ENCODE results near the gene IDI2. TPM values are rescaled to one million over a fixed set of nuclear protein-coding genes. Genes with fewer than 3 reads are reported as not detected.
A peak's percentile ranks its signal among the peaks of the same experiment; 100 is the strongest.

IDI2 gene
- polyA plus RNA-seq, 3 donors = not detected

DNA sequence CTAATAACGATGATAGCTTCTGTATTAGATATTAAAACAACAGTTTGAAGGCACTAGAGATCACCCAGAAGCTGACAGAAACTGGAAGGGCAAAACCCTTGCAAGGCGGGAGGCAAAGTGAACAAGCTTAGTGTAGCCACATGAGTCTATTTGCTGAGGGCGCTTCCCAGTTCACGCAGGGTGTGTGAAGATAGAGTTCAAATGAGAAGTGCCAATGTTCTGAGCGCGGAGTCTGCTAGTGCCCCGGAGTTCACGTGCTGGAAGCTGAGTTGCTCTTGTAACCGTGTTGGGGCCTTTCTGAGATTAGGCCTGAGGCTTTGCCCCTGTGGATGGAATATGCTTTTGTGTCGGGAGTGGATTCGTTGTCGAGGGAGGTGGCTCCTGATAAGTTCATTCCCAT, 54.0 kb downstream of the IDI2 start:
- peak overlapping the region; percentile 53 for H2AFZ ChIP-seq (ENCODE audit: insufficient read depth, low read depth, low read length, poor library complexity, severe bottlenecking)
- DNase-seq = no peak
- H3K4me1 Mint-ChIP-seq = peaks cover 21% of the 10 kb centered on the region
- H4K20me1 ChIP-seq (ENCODE audit: insufficient read depth, low read length) = no peaks in the 10 kb centered on the region
- peaks cover 13 to 20% of the 10 kb centered on the region in 2 donors for H3K4me1 ChIP-seq (ENCODE audit: control insufficient read depth in 1 of 2, insufficient read depth in 2 of 2, low read length in 2 of 2)
- no peaks in the 10 kb centered on the region for H3K36me3 ChIP-seq (replicated peaks in 1 of 2; ENCODE audit: control insufficient read depth in 1 of 2, insufficient read depth in 2 of 2, low read length in 2 of 2)
- TF ChIP-seq, protein P1, sequence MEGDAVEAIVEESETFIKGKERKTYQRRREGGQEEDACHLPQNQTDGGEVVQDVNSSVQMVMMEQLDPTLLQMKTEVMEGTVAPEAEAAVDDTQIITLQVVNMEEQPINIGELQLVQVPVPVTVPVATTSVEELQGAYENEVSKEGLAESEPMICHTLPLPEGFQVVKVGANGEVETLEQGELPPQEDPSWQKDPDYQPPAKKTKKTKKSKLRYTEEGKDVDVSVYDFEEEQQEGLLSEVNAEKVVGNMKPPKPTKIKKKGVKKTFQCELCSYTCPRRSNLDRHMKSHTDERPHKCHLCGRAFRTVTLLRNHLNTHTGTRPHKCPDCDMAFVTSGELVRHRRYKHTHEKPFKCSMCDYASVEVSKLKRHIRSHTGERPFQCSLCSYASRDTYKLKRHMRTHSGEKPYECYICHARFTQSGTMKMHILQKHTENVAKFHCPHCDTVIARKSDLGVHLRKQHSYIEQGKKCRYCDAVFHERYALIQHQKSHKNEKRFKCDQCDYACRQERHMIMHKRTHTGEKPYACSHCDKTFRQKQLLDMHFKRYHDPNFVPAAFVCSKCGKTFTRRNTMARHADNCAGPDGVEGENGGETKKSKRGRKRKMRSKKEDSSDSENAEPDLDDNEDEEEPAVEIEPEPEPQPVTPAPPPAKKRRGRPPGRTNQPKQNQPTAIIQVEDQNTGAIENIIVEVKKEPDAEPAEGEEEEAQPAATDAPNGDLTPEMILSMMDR (IDR thresholded peaks at IDR 0.05) = no peak
- H3K4me2 ChIP-seq (replicated peaks; ENCODE audit: extremely low read depth, low read length, poor library complexity, severe bottlenecking) = peak overlapping the region; percentile 2
- peaks cover 0 to 9% (median 7%) of the 10 kb centered on the region in 3 donors for H3K27me3 Mint-ChIP-seq (ENCODE audit: low read depth in 3 of 3)
- peaks cover 0 to 13% of the 10 kb centered on the region in 2 donors for H3K9me3 ChIP-seq (replicated peaks in 1 of 2; ENCODE audit: control insufficient read depth in 1 of 2, insufficient read depth in 1 of 2, low read length in 2 of 2)
- peaks cover 2 to 13% (median 5%) of the 10 kb centered on the region in 7 donors for H3K9me3 Mint-ChIP-seq
- peaks cover 0 to 3% of the 10 kb centered on the region in 2 donors for H3K36me3 Mint-ChIP-seq
- H3K27ac ChIP-seq (ENCODE audit: low read depth in 1 of 2, low read length in 2 of 2) = peak overlapping the region in 1 of 2 donors; percentile 57
- H3K79me2 ChIP-seq (ENCODE audit: insufficient read depth, low read length) = no peaks in the 10 kb centered on the region
- H3K4me3 ChIP-seq (replicated peaks in 1 of 3; ENCODE audit: low read depth in 2 of 3, low read length in 3 of 3) = no peak overlapping the region
- intact Hi-C loops (cut with micrococcal nuclease) = no loop called here
- H3K27ac Mint-ChIP-seq = peak overlapping the region in 5 of 7 donors; percentile 43 to 79 (median 57)
- no peak overlapping the region for H3K9ac ChIP-seq (ENCODE audit: insufficient read depth, low read length, poor library complexity, severe bottlenecking)
- no peaks in the 10 kb centered on the region for H3K27me3 ChIP-seq (ENCODE audit: control insufficient read depth in 2 of 2, insufficient read depth in 2 of 2, low read length in 2 of 2)
- H3K4me3 Mint-ChIP-seq = no peak overlapping the region
- 92% methylated on average over 7 of the region's 12 CpGs for WGBS (ENCODE audit: insufficient coverage)

- Histone ChIP-seq H3K9ac (ENCODE audit: insufficient read depth, low read length, poor library complexity, severe bottlenecking) (no peak overlapping the region), H3K4me2 (replicated peaks; ENCODE audit: extremely low read depth, low read length, poor library complexity, severe bottlenecking) (peak overlapping the region; percentile 2), H3K4me1 (ENCODE audit: control insufficient read depth in 1 of 2, insufficient read depth in 2 of 2, low read length in 2 of 2) (peaks cover 13 to 20% of the 10 kb centered on the region in 2 donors), H3K9me3 (replicated peaks in 1 of 2; ENCODE audit: control insufficient read depth in 1 of 2, insufficient read depth in 1 of 2, low read length in 2 of 2) (peaks cover 0 to 8% of the 10 kb centered on the region in 2 donors), H4K20me1 (ENCODE audit: insufficient read depth, low read length) (no peaks in the 10 kb centered on the region), H3K27ac (ENCODE audit: low read depth in 1 of 2, low read length in 2 of 2) (peak overlapping the region in 1 of 2 donors; percentile 57), H3K79me2 (ENCODE audit: insufficient read depth, low read length) (no peaks in the 10 kb centered on the region), H2AFZ (ENCODE audit: insufficient read depth, low read depth, low read length, poor library complexity, severe bottlenecking) (peak overlapping the region; percentile 53), H3K27me3 (ENCODE audit: control insufficient read depth in 2 of 2, insufficient read depth in 2 of 2, low read length in 2 of 2) (no peaks in the 10 kb centered on the region), H3K4me3 (replicated peaks in 1 of 3; ENCODE audit: low read depth in 2 of 3, low read length in 3 of 3) (no peak overlapping the region), H3K36me3 (replicated peaks in 1 of 2; ENCODE audit: control insufficient read depth in 1 of 2, insufficient read depth in 2 of 2, low read length in 2 of 2) (no peaks in the 10 kb centered on the region)
- Mint-ChIP-seq H3K36me3 (no peaks in the 10 kb centered on the region), H3K4me1 (peaks cover 21% of the 10 kb centered on the region), H3K9me3 (peaks cover 1 to 10% (median 3%) of the 10 kb centered on the region in 7 donors), H3K27me3 (ENCODE audit: low read depth in 3 of 3) (peaks cover 0 to 9% (median 7%) of the 10 kb centered on the region in 3 donors), H3K27ac (peak overlapping the region in 3 of 7 donors; percentile 15 to 79 (median 74)), H3K4me3 (peak overlapping the region in 1 of 2 donors; percentile 8)
- TF ChIP-seq, protein P1 (IDR thresholded peaks at IDR 0.05) = no peak
- peak; percentile 33 to 64 (median 63) for DNase-seq
- WGBS (ENCODE audit: insufficient coverage) = no CpG with 5 or more reads among the region's 4 CpGs
- intact Hi-C loops (cut with micrococcal nuclease) = no loop called here
Observed at GRCh38 chr10:971150-971542, 54.5 kb downstream of the IDI2 start.

Measured in CD14-positive monocyte (primary cell).